Epithelial cell of esophagus (primary cell): Measurements from ENCODE around the gene SRSF1.
"Not testable (repeated sequence)": the region's sequence is repeated elsewhere in the genome, so short reads cannot be mapped to it uniquely, and the experiment has no call there.

Experiments used
- DNase-seq: peaks from one replicate; pipeline ENCODE4 v3.0.0; 2010; ENCODE audit warnings: low read depth
- H3K4me3 ChIP-seq: 2 replicates; pipeline ENCODE4 v1.5.1; 2011; ENCODE audit warnings: mild to moderate bottlenecking, low read length, control low read depth
- CTCF ChIP-seq: IDR thresholded peaks from 2 replicates; pipeline ENCODE4 v1.5.1; 2011; ENCODE audit warnings: low read depth, mild to moderate bottlenecking, low read length, control low read depth, inconsistent platforms; ENCODE audit not compliant: insufficient read depth; ENCODE audit errors: missing control alignments

Gene SRSF1

GRCh38 chr17:57963149-57963511, 43.9 kb downstream of the SRSF1 start:
- no peak for TF ChIP-seq CTCF
- no peak overlapping the region for H3K4me3 ChIP-seq
- no peak for DNase-seq

- no peak for TF ChIP-seq CTCF
Measured at GRCh38 chr17:57962279-57963148, 44.5 kb downstream of the SRSF1 start.

GRCh38 chr17:57959929-57960328, 47.1 kb downstream of the SRSF1 start:
- H3K4me3 ChIP-seq, result no peak overlapping the region
- DNase-seq, result no peak
- no peak for TF ChIP-seq CTCF

More at GRCh38 chr17:57962279-57963148, 44.5 kb downstream of the SRSF1 start:
- H3K4me3 ChIP-seq, result no peak overlapping the region
- DNase-seq, result no peak

GRCh38 chr17:57958391-57958790, 48.7 kb downstream of the SRSF1 start:
- DNase-seq, H3K4me3 ChIP-seq: not testable (repeated sequence)

GRCh38 chr17:57957886-57958285, 49.2 kb downstream of the SRSF1 start:
- H3K4me3 ChIP-seq, result no peak overlapping the region
- no peak for TF ChIP-seq CTCF
- no peak for DNase-seq

GRCh38 chr17:57957120-57957850, 49.8 kb downstream of the SRSF1 start:
- DNase-seq, result no peak
- no peak overlapping the region for H3K4me3 ChIP-seq
- no peak for TF ChIP-seq CTCF

- no peak for DNase-seq
- TF ChIP-seq CTCF, result no peak
- H3K4me3 ChIP-seq, result no peak overlapping the region
Measured at GRCh38 chr17:57956291-57957119, 50.5 kb downstream of the SRSF1 start.
